RPMI7951 (cell line): ENCODE results near the gene RAD51B. TPM values are rescaled to one million over a fixed set of nuclear protein-coding genes. Genes with fewer than 3 reads are reported as not detected.

Source experiments
- DNase-seq: peaks from one replicate; pipeline ENCODE4 v3.0.0-alpha.2; 2012; ENCODE audit warnings: low read depth
- total RNA-seq: library from RNA; depleted of rRNA; stranded (reverse); fragments of >200 nt; shearing (Covaris generic); gene quantifications from 2 replicates; pipeline ENCODE4 v1.2.3, GENCODE V29; 2014

The RAD51B gene
- total RNA-seq, 1 experiment from 2014 or later: 10.9 TPM

GRCh38 chr14:67900231-67900630 is 80.7 kb downstream of the RAD51B start:
- no peak for DNase-seq

- no peak for DNase-seq
Observed at GRCh38 chr14:67908052-67908754, 88.6 kb downstream of the RAD51B start.

GRCh38 chr14:67911562-67911961 is 92.0 kb downstream of the RAD51B start:
- DNase-seq: no peak

GRCh38 chr14:67916430-67916829 is 96.9 kb downstream of the RAD51B start:
- DNase-seq: no peak

- DNase-seq: no peak
Observed at GRCh38 chr14:67917006-67917405, 97.4 kb downstream of the RAD51B start.

- no peak for DNase-seq
Observed at GRCh38 chr14:67918838-67919237, 99.3 kb downstream of the RAD51B start.

- no peak for DNase-seq
Observed at GRCh38 chr14:67919259-67920032, 99.9 kb downstream of the RAD51B start.

GRCh38 chr14:67926821-67927220 is 107.2 kb downstream of the RAD51B start:
- no peak for DNase-seq

GRCh38 chr14:67927244-67927643 is 107.7 kb downstream of the RAD51B start:
- no peak for DNase-seq

- no peak for DNase-seq
Observed at GRCh38 chr14:67928375-67928774, 108.8 kb downstream of the RAD51B start.

- no peak for DNase-seq
Observed at GRCh38 chr14:67932708-67933246, 113.2 kb downstream of the RAD51B start.

GRCh38 chr14:67933266-67933665 is 113.7 kb downstream of the RAD51B start:
- no peak for DNase-seq

- peak; percentile 83 for DNase-seq
Observed at GRCh38 chr14:67934087-67934486, 114.5 kb downstream of the RAD51B start.

GRCh38 chr14:67934862-67935261 is 115.3 kb downstream of the RAD51B start:
- DNase-seq: no peak

GRCh38 chr14:67935371-67935770 is 115.8 kb downstream of the RAD51B start:
- DNase-seq: no peak

GRCh38 chr14:67938071-67938470 is 118.5 kb downstream of the RAD51B start:
- peak; percentile 4 for DNase-seq

GRCh38 chr14:67940486-67941455 is 121.2 kb downstream of the RAD51B start:
- peak; percentile 76 for DNase-seq

- peak; percentile 64 for DNase-seq
Observed at GRCh38 chr14:67941456-67942018, 122.0 kb downstream of the RAD51B start.

- no peak for DNase-seq
Observed at GRCh38 chr14:67942080-67942710, 122.6 kb downstream of the RAD51B start.

GRCh38 chr14:67943947-67944346 is 124.4 kb downstream of the RAD51B start:
- DNase-seq: peak; percentile 84

- peak; percentile 7 for DNase-seq
Observed at GRCh38 chr14:67944605-67945004, 125.0 kb downstream of the RAD51B start.
